Mucosa of stomach (tissue), 1 donor: ENCODE results near the gene HHATL.

Experiments used
- H3K27me3 ChIP-seq: one replicate; pipeline ENCODE4 v1.7.0; 2013; ENCODE audit warnings: mild to moderate bottlenecking, low read length; ENCODE audit not compliant: control insufficient read depth, insufficient read depth
- H3K36me3 ChIP-seq: one replicate; pipeline ENCODE4 v1.7.0; 2013; ENCODE audit warnings: low read length; ENCODE audit not compliant: control insufficient read depth, insufficient read depth
- H3K4me1 ChIP-seq: one replicate; pipeline ENCODE4 v1.7.0; 2013; ENCODE audit warnings: mild to moderate bottlenecking, low read length; ENCODE audit not compliant: control insufficient read depth, insufficient read depth
- H3K4me3 ChIP-seq: one replicate; pipeline ENCODE4 v1.7.0; 2013; ENCODE audit warnings: low read length
- H3K9ac ChIP-seq: one replicate; pipeline ENCODE4 v1.7.0; 2013; ENCODE audit warnings: mild to moderate bottlenecking, low read length, moderate library complexity
- H3K9me3 ChIP-seq: one replicate; pipeline ENCODE4 v1.7.0; 2013; ENCODE audit warnings: mild to moderate bottlenecking, low read length, moderate library complexity; ENCODE audit not compliant: control insufficient read depth
- donor health status: Pancreatic carcinoma.

The HHATL gene

GRCh38 chr3:42699511-42699971 lies 3.1 kb downstream of the HHATL start:
- Histone ChIP-seq H3K4me1 (no peaks in the 10 kb centered on the region), H3K9me3 (no peaks in the 10 kb centered on the region), H3K36me3 (no peaks in the 10 kb centered on the region), H3K27me3 (peaks cover 7% of the 10 kb centered on the region), H3K9ac (no peak overlapping the region), H3K4me3 (no peak overlapping the region)

- H3K36me3 ChIP-seq = no peaks in the 10 kb centered on the region
- H3K27me3 ChIP-seq = peaks cover 7% of the 10 kb centered on the region
- H3K9ac ChIP-seq = no peak overlapping the region
- no peaks in the 10 kb centered on the region for H3K4me1 ChIP-seq
- H3K9me3 ChIP-seq = no peaks in the 10 kb centered on the region
- H3K4me3 ChIP-seq = no peak overlapping the region
Observed at GRCh38 chr3:42698911-42699230, 3.7 kb downstream of the HHATL start.

- Histone ChIP-seq H3K27me3 (peaks cover 7% of the 10 kb centered on the region), H3K4me1 (no peaks in the 10 kb centered on the region), H3K9ac (no peak overlapping the region), H3K4me3 (no peak overlapping the region), H3K9me3 (no peaks in the 10 kb centered on the region), H3K36me3 (no peaks in the 10 kb centered on the region)
Observed at GRCh38 chr3:42698216-42698910, 4.2 kb downstream of the HHATL start.

GRCh38 chr3:42697289-42698051 lies 5.1 kb downstream of the HHATL start:
- Histone ChIP-seq H3K4me1 (no peaks in the 10 kb centered on the region), H3K9me3 (no peaks in the 10 kb centered on the region), H3K27me3 (peaks cover 7% of the 10 kb centered on the region), H3K9ac (no peak overlapping the region), H3K36me3 (no peaks in the 10 kb centered on the region), H3K4me3 (no peak overlapping the region)

GRCh38 chr3:42696356-42697288 lies 6.0 kb downstream of the HHATL start:
- Histone ChIP-seq H3K4me1 (no peaks in the 10 kb centered on the region), H3K27me3 (peaks cover 7% of the 10 kb centered on the region), H3K36me3 (no peaks in the 10 kb centered on the region), H3K9me3 (no peaks in the 10 kb centered on the region), H3K9ac (no peak overlapping the region), H3K4me3 (no peak overlapping the region)

GRCh38 chr3:42694366-42694765 lies 8.2 kb downstream of the HHATL start:
- Histone ChIP-seq H3K4me1 (no peaks in the 10 kb centered on the region), H3K36me3 (no peaks in the 10 kb centered on the region), H3K27me3 (peaks cover 3% of the 10 kb centered on the region), H3K4me3 (no peak overlapping the region), H3K9me3 (no peaks in the 10 kb centered on the region), H3K9ac (no peak overlapping the region)

- Histone ChIP-seq H3K36me3 (no peaks in the 10 kb centered on the region), H3K9me3 (no peaks in the 10 kb centered on the region), H3K4me3 (no peak overlapping the region), H3K9ac (no peak overlapping the region), H3K4me1 (no peaks in the 10 kb centered on the region), H3K27me3 (peaks cover 3% of the 10 kb centered on the region)
Observed at GRCh38 chr3:42693530-42693930, 9.1 kb downstream of the HHATL start.

GRCh38 chr3:42692667-42693529 lies 9.7 kb downstream of the HHATL start:
- Histone ChIP-seq H3K9me3 (no peaks in the 10 kb centered on the region), H3K4me3 (no peak overlapping the region), H3K4me1 (no peaks in the 10 kb centered on the region), H3K27me3 (peaks cover 3% of the 10 kb centered on the region), H3K36me3 (no peaks in the 10 kb centered on the region), H3K9ac (no peak overlapping the region)

- peaks cover 3% of the 10 kb centered on the region for H3K27me3 ChIP-seq
- no peaks in the 10 kb centered on the region for H3K9me3 ChIP-seq
- no peaks in the 10 kb centered on the region for H3K4me1 ChIP-seq
- H3K4me3 ChIP-seq = no peak overlapping the region
- H3K36me3 ChIP-seq = no peaks in the 10 kb centered on the region
- no peak overlapping the region for H3K9ac ChIP-seq
Observed at GRCh38 chr3:42691816-42692666, 10.6 kb downstream of the HHATL start.

- Histone ChIP-seq H3K27me3 (peaks cover 11% of the 10 kb centered on the region), H3K9ac (no peak overlapping the region), H3K4me3 (no peak overlapping the region), H3K36me3 (no peaks in the 10 kb centered on the region), H3K9me3 (no peaks in the 10 kb centered on the region), H3K4me1 (no peaks in the 10 kb centered on the region)
Observed at GRCh38 chr3:42690766-42691680, 11.6 kb downstream of the HHATL start.
